GM18861 (cell line): Measurements from ENCODE around the gene POLR3F.
A peak's percentile ranks its signal among the peaks of the same experiment; 100 is the strongest.
"Not testable (repeated sequence)": the region's sequence is repeated elsewhere in the genome, so short reads cannot be mapped to it uniquely, and the experiment has no call there.

Experiments used
- ATAC-seq: cut with Tn5 transposase; IDR thresholded peaks from one replicate; pipeline ENCODE4 v1.9.1; 2021; ENCODE audit not compliant: unreplicated experiment

POLR3F gene, protein sequence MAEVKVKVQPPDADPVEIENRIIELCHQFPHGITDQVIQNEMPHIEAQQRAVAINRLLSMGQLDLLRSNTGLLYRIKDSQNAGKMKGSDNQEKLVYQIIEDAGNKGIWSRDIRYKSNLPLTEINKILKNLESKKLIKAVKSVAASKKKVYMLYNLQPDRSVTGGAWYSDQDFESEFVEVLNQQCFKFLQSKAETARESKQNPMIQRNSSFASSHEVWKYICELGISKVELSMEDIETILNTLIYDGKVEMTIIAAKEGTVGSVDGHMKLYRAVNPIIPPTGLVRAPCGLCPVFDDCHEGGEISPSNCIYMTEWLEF

DNA sequence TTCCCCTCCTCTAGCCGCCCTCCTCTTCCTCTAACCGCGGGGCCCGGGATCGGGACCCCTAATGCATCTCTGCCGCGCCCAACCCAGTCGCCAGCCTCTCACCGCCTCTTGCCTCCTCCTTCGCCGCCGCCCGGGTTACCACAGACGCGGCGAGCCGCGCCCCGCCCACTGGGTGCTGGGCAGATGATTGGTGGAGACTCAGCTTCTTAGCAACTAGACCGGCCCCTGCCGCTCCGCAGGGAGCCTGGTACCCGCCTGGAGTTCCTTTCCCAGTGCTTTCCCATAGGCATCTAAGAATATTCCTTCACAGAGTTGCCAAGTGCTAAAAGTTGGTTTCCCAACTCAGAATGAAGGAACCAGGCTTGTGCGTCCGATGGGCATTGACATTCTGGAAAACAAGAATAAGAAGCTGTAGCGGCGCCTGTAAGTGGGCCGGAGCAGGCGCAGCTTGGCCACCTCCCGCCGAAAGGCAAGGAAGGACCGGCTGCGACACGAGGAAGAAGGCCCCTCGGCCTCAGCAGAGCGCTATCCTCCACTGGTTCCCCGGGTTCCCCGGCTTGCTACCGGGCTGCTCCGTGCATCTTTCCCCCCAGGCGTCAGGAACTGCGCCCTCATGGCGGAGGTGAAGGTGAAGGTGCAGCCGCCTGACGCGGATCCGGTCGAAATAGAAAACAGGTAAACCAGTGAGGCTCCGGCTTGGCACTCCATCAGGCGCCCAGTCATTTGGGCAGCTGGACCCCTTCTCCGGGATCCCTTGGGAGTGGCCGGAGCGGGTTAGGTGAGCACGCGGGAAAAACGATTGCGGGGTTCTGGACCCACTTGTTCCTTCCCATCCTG lies at the start of gene POLR3F, which contains the start of gene DZANK1:
Gene POLR3F, plus strand, starts transcription at position 497 of the 837 bp plus-strand sequence. Its CDS starts 117 bp downstream, at position 614.
Gene DZANK1, minus strand, starts transcription at position 137 of the 837 bp plus-strand sequence. CDS start 1,672 bp downstream, outside the sequence.
- peak; percentile 81 for ATAC-seq

DNA sequence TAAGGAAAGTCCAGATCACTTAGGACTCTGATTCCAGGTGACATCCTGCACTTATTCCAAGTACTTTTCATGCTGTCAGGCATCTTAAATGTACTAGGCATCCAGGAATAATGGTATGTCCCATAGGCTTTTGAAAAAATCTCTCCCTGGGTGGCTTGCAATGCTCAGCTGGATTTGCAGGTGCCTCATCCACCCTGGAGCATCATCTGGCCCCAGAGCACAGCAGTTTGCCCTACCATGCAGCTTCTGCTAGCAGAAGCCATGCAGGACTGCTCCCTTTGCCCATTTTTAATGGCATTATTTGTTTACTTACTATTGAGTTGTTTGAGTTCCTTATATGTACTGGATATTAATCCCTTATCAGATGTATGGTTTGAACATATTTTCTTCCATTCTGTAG lies 45.6 kb upstream of the POLR3F start:
- no peak for ATAC-seq

DNA sequence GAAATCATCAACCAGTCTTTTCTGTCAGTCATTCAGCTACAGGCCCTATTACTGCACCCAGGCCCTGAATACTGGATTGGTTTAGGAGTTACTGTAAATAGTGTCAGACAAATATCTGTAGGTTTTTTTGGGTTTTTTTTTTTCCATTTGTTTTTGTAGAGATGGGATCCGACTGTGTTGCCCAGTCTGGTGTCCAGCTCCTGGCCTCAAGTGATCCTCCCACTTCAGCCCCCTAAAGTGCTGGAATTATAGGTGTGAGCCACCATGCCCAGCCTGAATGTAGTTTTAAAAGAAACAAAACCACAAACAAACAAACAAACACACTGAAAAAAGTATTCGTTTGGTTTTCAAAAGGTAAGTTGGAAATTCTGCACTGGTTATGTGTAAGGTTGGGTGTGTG lies 40.0 kb upstream of the POLR3F start:
- no peak for ATAC-seq

DNA sequence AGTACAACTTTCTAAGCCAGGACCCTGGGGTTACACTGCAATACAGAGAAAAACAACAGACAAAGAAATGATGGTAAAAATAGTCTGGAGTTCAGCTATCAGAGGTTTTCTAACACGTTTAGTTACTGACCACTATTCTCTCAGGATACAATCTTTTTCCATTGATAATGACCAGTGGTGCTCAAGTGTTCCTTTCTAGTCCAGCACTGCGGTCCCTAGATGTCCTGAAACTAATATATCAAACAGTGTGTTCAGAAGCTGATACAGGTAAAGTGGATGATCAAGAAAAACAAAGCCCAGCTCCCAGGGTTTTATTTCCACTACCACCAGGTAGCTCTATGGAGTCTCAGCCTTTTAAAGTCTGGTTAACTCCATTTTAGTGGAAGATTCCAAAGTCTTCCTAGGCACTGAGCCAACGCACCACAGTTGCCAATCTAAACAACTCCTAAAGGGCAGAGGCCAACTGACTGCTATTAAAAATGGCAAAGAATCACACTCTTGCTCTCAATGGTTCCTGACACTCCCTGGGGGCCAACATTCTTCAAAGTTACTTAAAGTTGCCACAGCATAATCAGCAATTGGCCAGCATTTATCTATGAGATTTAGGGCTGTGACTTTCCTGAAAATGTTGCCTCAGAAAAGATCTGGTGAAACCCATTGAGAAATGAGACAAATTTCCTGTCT lies 38.6 kb upstream of the POLR3F start:
- no peak for ATAC-seq

DNA sequence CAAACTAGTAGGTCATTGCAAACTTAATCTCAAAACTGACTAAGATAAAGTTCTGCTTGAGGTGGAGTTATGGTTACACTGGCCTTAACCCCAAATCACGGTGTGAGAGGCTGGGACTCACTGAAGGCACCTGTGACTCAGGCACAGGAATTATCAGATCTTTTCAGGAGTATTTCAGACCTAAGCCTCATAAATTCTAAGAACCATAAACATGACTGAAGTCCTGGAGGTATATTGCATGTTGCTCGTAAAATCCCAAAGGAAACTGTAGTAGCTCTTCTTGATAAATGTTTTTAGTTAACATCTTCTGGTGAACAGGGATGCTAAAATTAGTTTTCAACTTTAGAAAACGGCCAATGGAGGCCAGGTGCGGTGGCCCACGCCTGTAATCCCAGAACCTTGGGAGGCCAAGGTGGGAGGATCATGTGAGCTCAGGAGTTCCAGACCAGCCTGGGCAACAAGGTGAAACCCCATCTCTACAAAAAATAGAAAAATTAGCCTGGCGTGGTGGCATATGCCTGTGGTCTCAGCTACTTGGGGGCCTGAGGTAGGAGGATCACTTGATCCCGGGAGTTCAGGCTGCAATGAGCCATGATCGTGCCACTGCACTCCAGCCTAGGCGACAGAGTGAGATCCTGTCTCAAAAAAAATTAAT lies 36.9 kb upstream of the POLR3F start:
- no peak for ATAC-seq

- ATAC-seq = no peak
These were observed 36.0 kb upstream of the POLR3F start for GRCh38 chr20:18431206-18431605.

DNA sequence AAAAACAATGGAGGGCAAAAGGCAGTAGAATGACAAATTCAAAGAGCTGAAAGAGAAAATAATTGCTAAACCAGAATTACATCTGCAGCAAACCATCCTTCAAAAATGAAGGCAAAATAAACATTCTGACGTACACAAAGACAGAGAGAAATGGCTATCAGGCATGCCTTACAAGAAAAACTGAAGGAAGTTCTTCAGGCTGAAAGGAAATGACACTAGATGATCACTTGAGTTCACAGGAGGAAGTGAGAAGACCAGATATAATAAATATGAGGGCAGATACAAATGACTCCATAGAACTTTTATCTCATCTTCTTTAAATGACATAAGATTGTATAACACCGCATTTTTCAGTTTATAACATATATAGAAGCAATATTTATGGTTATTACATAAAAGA lies 30.3 kb upstream of the POLR3F start:
- no peak for ATAC-seq

DNA sequence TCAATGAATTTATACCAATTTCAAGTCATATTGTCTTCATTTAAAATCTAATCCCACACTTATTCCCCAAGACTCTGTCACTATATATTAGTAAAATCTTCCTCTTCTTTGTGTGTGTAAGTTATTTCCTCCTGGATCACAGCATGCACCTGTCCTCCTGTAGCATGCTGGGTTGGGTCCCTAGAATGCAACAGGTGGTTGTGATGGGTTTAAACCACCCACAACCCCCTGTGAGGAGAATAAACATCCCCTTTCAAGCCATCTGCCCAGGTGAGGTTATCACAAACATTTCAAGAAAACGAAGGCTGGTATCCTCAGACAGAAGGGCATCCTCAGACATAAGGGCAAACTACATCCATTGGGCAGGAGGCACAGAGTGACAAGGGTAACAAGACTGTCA lies 26.8 kb upstream of the POLR3F start:
- no peak for ATAC-seq

DNA sequence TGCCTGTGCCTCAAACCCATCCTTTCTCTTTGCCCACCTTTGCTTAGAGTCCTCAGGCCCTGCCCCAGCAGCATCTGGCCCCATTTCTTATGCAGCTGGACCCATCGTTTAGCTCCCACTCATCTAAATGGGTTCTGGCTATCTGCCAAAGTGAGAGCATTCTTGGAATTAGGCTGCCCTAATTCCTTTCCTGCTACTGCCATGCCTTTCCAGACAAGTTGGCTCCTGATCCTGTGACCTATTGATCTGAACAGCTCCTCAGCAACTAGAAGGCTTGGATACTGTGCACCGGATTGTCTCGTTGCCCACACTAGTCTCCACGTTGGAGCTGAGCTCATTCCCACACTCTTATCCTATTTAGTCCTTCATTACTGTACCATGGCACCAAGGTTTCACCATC lies 23.3 kb upstream of the POLR3F start:
- no peak for ATAC-seq

DNA sequence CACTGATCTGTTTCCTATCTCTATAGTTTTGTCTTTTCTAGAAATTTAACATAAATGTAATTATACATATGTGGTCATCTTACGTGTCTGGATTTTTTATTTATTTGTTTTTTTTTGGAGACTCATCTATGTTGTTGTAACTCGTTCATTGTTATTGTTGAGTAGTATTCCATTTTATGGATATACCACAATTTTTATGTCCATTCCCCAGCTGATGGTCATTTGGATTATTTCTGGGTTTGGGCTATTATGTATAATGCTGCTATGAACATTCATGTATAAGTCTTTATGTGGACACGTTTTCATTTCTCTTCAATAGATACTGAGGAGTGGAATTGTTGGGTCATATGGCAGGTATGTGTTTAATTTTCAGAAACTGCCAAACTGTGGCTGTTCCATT lies 10.6 kb upstream of the POLR3F start:
- no peak for ATAC-seq

DNA sequence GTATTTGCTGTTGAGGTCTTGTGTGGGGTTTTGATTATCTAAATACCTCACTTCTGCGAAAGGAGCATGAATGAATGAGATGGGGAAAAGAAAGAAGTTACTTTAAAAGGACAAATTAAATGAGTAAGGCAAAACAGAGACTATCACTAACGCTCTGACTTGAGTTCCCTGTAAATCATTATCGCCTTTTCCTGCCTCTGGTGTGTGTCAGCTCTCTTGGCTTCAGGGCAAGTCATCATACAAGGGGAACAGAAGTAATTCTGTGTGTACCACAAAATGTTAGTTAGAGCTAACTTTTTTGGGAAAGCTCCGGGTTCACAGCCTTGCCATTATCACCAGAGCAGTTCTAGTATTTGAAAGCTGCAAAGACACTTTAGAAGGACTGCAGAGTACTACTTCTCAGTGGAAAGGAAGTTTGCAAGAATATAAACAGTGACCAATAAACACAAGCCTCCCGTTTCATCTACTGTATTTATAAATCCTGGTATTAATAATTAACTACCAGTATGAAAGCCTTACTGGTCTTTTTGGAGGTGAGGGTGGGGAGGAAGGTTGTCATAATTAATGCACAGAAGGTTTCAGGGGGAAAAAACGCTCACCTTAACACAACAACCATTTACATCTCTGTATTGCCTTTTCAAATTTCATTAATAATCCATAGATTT lies 1.5 kb upstream of the POLR3F start:
- ATAC-seq = peak; percentile 36

- ATAC-seq = no peak
These were observed 656 bp upstream of the POLR3F start for GRCh38 chr20:18466574-18466893.

DNA sequence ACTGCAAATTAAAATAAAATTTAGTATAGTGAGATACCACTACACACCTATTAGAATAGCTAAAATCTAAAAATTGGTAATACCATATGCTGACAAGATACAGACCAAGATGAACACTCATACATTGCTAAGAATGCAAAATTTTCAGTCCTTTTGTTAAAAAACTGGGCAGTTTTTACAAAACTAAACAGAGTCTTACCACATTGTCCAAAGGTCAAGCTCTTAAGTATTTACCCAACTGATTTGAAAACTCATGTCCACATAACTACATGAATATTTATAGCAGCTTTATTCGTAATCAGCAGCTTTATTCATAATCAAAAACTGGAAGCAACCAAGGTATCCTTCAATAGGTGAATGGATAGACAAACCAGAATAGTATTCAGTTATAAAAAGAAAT lies 10.0 kb downstream of the POLR3F start:
- no peak for ATAC-seq

DNA sequence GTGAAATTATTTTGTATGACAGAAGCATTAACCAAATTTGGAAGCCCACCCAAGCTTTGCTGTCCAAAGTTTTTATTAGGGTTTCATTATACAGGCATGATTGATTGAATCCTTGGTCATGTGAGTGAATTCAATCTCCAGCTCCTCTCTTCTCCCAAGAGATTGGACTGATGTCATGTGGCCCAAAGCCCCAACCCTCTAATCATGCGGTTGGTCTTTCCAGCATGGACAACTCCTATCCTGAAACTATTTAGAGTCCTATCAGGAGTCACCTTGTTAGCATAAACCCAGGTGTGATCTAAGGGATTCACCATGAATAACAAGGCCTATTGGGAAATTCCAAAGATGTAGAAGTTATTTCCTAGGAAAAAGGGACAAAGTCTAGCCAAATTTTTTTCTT lies 10.6 kb downstream of the POLR3F start:
- ATAC-seq = no peak

GRCh38 chr20:18481596-18481995 lies 14.4 kb downstream of the POLR3F start:
- ATAC-seq = no peak

- ATAC-seq = no peak
These were observed 21.1 kb downstream of the POLR3F start for GRCh38 chr20:18488301-18488700.

DNA sequence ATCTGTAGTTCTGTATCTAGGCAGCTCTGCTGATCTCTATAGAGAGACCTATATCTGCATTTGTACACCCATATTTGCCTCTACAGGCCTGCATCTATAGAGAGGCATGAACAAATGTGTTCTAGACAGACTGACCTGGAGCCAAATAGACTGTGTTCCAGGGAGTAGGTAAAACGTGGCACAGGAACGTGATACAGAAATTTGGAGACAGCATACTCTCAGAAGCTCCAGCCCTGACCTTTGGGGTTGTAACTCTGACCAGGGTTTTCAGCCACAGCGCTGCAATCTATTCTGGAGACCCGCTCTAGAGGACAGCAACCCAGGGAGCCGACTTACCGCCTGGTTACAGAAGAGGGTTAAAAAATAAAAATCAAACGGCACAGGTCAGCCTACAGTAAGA lies 28.9 kb downstream of the POLR3F start:
- ATAC-seq = no peak

DNA sequence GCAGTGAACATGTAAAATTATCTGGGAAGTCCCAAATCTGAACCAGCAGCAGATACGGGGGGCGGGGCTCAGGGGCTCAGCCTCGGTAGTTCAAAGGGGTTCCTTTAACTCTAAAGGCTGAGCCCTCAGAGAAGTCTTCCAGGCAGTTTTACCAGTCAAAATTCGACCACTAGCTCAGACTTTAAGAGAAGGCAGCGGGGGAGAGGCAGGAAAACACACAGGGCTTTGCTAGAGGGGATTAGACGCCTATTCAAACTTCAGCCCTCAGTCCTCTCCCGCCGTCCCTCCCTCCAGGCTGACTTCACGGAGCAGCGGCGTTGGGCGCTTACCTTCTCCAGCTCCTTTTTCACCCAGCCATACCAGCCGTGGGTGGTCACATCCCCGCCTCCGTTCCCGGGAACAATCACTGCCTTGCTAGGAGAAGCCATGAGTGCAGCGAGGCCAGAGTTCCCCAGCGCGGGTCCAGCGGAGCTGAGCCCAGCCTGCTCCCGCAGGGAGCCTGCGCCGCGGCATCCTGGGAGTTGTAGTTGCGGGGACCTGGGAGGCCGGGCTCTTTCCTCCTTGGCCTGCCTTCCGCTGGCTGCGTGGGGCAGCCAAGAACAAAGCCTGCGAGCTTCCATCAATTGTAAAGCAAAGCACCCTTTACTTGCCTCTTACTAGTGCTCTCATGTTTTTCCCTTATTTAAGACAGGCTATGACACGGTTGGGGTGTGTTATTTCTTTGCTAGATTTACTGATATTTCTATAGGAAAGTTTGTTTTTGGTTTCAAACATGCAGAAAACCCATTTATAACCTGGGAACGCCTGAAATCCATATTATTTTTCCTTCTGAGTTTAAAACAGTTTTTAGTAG lies 29.8 kb downstream of the POLR3F start, which contains the start of gene RBBP9:
Gene RBBP9, minus strand, starts transcription at position 486 of the 853 bp plus-strand sequence. Its CDS starts 58 bp downstream, at position 428.
- peak; percentile 95 for ATAC-seq

DNA sequence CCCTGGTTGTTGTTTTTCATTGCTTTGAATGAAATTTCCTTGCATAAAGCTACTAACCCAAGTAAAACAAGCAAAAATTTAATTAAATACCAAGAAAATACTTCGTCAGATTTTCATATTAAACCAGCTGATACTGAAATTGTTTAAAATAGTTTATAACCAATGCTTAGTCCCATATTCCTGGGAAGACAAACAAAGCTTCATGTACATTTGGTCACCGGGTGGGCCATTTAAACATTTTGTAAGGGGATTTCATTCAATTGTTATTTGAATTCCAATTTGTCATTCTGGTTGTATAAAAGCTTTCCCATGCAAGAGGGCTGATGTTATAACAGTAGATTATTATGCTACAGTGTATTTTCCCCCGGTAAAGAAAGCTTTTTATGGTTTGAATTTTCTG lies 30.4 kb downstream of the POLR3F start:
- ATAC-seq = no peak

- not testable (repeated sequence) for ATAC-seq
These were observed 34.5 kb downstream of the POLR3F start for GRCh38 chr20:18501672-18502071.
